Measurements from ENCODE around the gene CAVIN1. TPM values are rescaled to one million over a fixed set of nuclear protein-coding genes. Genes with fewer than 3 reads are reported as not detected.

CAVIN1 gene
- total and polyA plus RNA-seq, 4 donors: 110 to 277 (median 159) TPM

- Histone ChIP-seq H3K9ac (ENCODE audit: insufficient read depth in 1 of 2, low read length in 2 of 2) (no peak overlapping the region), H3K36me3 (ENCODE audit: control insufficient read depth in 4 of 4, insufficient read depth in 4 of 4, low read length in 4 of 4) (peaks cover 0 to 5% (median 2%) of the 10 kb centered on the region in 4 donors), H3K27ac (ENCODE audit: low read depth in 1 of 2, low read length in 1 of 2) (no peak overlapping the region), H3K4me1 (ENCODE audit: control insufficient read depth in 5 of 5, insufficient read depth in 5 of 5, low read length in 5 of 5) (peaks cover 0 to 44% (median 0%) of the 10 kb centered on the region in 5 donors), H3K4me3 (no peak overlapping the region), H3K9me3 (ENCODE audit: control insufficient read depth in 4 of 4, insufficient read depth in 3 of 4, low read length in 3 of 4) (no peaks in the 10 kb centered on the region), H3K27me3 (ENCODE audit: control insufficient read depth in 3 of 3, insufficient read depth in 3 of 3, low read length in 2 of 3) (no peaks in the 10 kb centered on the region)
- ATAC-seq (ENCODE audit: insufficient read depth, low FRiP score) (no peak), DNase-seq (no peak)
- WGBS, 2 donors: 61 to 76% methylated on average over 1 of the region's 1 CpG
- TF ChIP-seq CTCF (IDR thresholded peaks at IDR 0.05; ENCODE audit: control extremely low read depth, extremely low read depth): no peak
These were observed 64.6 kb downstream of the CAVIN1 start for GRCh38 chr17:42358434-42358833.

- Histone ChIP-seq H3K9me3 (ENCODE audit: control insufficient read depth in 4 of 4, insufficient read depth in 3 of 4, low read length in 3 of 4) (no peaks in the 10 kb centered on the region), H3K9ac (ENCODE audit: insufficient read depth in 1 of 2, low read length in 2 of 2) (no peak overlapping the region), H3K4me1 (ENCODE audit: control insufficient read depth in 5 of 5, insufficient read depth in 5 of 5, low read length in 5 of 5) (peaks cover 0 to 18% (median 0%) of the 10 kb centered on the region in 5 donors), H3K27ac (ENCODE audit: low read depth in 1 of 2, low read length in 1 of 2) (no peak overlapping the region), H3K4me3 (no peak overlapping the region), H3K27me3 (ENCODE audit: control insufficient read depth in 3 of 3, insufficient read depth in 3 of 3, low read length in 2 of 3) (no peaks in the 10 kb centered on the region), H3K36me3 (ENCODE audit: control insufficient read depth in 4 of 4, insufficient read depth in 4 of 4, low read length in 4 of 4) (peaks cover 0 to 5% (median 2%) of the 10 kb centered on the region in 4 donors)
- ATAC-seq (ENCODE audit: insufficient read depth, low FRiP score): no peak
- no peak for TF ChIP-seq CTCF (IDR thresholded peaks at IDR 0.05; ENCODE audit: control extremely low read depth, extremely low read depth)
- DNase-seq: peak in 1 of 3 donors; percentile 20
- 62 to 63% methylated on average over 3 of the region's 3 CpGs for WGBS, 2 donors
These were observed 67.9 kb downstream of the CAVIN1 start for GRCh38 chr17:42354956-42355843.

Small RNA genes lying within 50 kb of the gene (small RNA-seq; reads per million reads assigned to genes)
- gene RNU7-97P (ENCODE audit: low replicate concordance): not detected

Other genes starting within 250 kb of the CAVIN1 start
- under 1 TPM; 0.11 to 0.31 TPM for gene KCNH4, start 242.1 kb downstream of the CAVIN1 start, total RNA-seq
- under 1 TPM; 0.04 to 0.57 TPM for gene KCNH4, start 242.1 kb downstream of the CAVIN1 start, polyA plus RNA-seq
- not detected for gene HCRT, start 237.8 kb downstream of the CAVIN1 start, total RNA-seq
- not detected for gene HCRT, start 237.8 kb downstream of the CAVIN1 start, polyA plus RNA-seq
- gene GHDC, start 228.8 kb downstream of the CAVIN1 start, total RNA-seq: 10 to 100 TPM; 17.2 to 33.3 TPM
- gene GHDC, start 228.8 kb downstream of the CAVIN1 start, polyA plus RNA-seq: 10 to 100 TPM; 19.3 to 26.0 TPM
- gene STAT5B, start 146.9 kb downstream of the CAVIN1 start, total RNA-seq: 10 to 100 TPM; 49.5 to 53.6 TPM
- gene STAT5B, start 146.9 kb downstream of the CAVIN1 start, polyA plus RNA-seq: 10 to 100 TPM; 23.3 to 46.8 TPM
- gene STAT5A, start 134.8 kb downstream of the CAVIN1 start, total RNA-seq: 10 to 100 TPM; 20.9 to 52.0 TPM
- 10 to 100 TPM; 16.4 to 42.8 TPM for gene STAT5A, start 134.8 kb downstream of the CAVIN1 start, polyA plus RNA-seq
- gene STAT3, start 34.8 kb downstream of the CAVIN1 start, total RNA-seq: 100 to 1,000 TPM; 267 to 297 TPM
- gene STAT3, start 34.8 kb downstream of the CAVIN1 start, polyA plus RNA-seq: 100 to 1,000 TPM in 1 of 2 donors, 10 to 100 TPM in 1; 69.9 to 211 TPM
- 100 to 1,000 TPM in 1 of 2 donors, 10 to 100 TPM in 1; 85.1 to 203 TPM for gene ATP6V0A1, start 35.6 kb upstream of the CAVIN1 start, total RNA-seq
- gene ATP6V0A1, start 35.6 kb upstream of the CAVIN1 start, polyA plus RNA-seq: 10 to 100 TPM; 44.4 to 63.9 TPM
- gene NAGLU, start 113.0 kb upstream of the CAVIN1 start, total RNA-seq: 10 to 100 TPM; 16.8 to 69.8 TPM
- 10 to 100 TPM; 32.3 to 37.9 TPM for gene NAGLU, start 113.0 kb upstream of the CAVIN1 start, polyA plus RNA-seq
- 1 to 10 TPM in 1 of 2 donors, under 1 TPM in 1; 0.98 to 1.3 TPM for gene HSD17B1, start 129.7 kb upstream of the CAVIN1 start, total RNA-seq
- gene HSD17B1, start 129.7 kb upstream of the CAVIN1 start, polyA plus RNA-seq: 1 to 10 TPM; 1.8 to 2.4 TPM
- gene COASY, start 138.9 kb upstream of the CAVIN1 start, total RNA-seq: 10 to 100 TPM; 25.9 to 93.2 TPM
- 10 to 100 TPM; 57.3 to 71.3 TPM for gene COASY, start 138.9 kb upstream of the CAVIN1 start, polyA plus RNA-seq
- 10 to 100 TPM; 31.9 to 69.7 TPM for gene MLX, start 143.8 kb upstream of the CAVIN1 start, total RNA-seq
- 10 to 100 TPM; 61.8 to 71.6 TPM for gene MLX, start 143.8 kb upstream of the CAVIN1 start, polyA plus RNA-seq
- gene PSMC3IP, start 154.5 kb upstream of the CAVIN1 start, total RNA-seq: 1 to 10 TPM; 3.4 to 7.5 TPM
- 1 to 10 TPM; 3.7 to 4.3 TPM for gene PSMC3IP, start 154.5 kb upstream of the CAVIN1 start, polyA plus RNA-seq
- gene RETREG3, start 186.1 kb upstream of the CAVIN1 start, total RNA-seq: 10 to 100 TPM; 61.3 to 62.7 TPM
- gene RETREG3, start 186.1 kb upstream of the CAVIN1 start, polyA plus RNA-seq: 10 to 100 TPM; 16.1 to 27.6 TPM
- 10 to 100 TPM; 12.1 to 38.1 TPM for gene TUBG1, start 186.4 kb upstream of the CAVIN1 start, total RNA-seq
- 10 to 100 TPM; 31.1 to 39.0 TPM for gene TUBG1, start 186.4 kb upstream of the CAVIN1 start, polyA plus RNA-seq
- 10 to 100 TPM; 13.0 to 22.0 TPM for gene TUBG2, start 236.0 kb upstream of the CAVIN1 start, total RNA-seq
- 10 to 100 TPM in 1 of 2 donors, 1 to 10 TPM in 1; 6.9 to 10.5 TPM for gene TUBG2, start 236.0 kb upstream of the CAVIN1 start, polyA plus RNA-seq

All from lung (tissue), 13 donors.